Suprapubic skin (tissue), 4 donors: Measurements from ENCODE around the gene PTPRA. TPM values are rescaled to one million over a fixed set of nuclear protein-coding genes. Genes with fewer than 3 reads are reported as not detected.

Source experiments
- DNase-seq, 2 donors: peaks; one replicate each; pipeline ENCODE4 v3.0.0-alpha.2; 2019; ENCODE audit warnings: low spot score in 2 of 2
- H3K27ac ChIP-seq: fragments of 200-600 bp; sonication (generic); one replicate; pipeline ENCODE4 v1.5.1; 2019
- H3K27me3 ChIP-seq: fragments of 200-600 bp; sonication (generic); one replicate; pipeline ENCODE4 v1.5.1; 2019
- H3K36me3 ChIP-seq: fragments of 200-600 bp; sonication (generic); one replicate; pipeline ENCODE4 v1.5.1; 2019
- H3K4me1 ChIP-seq: fragments of 200-600 bp; sonication (generic); one replicate; pipeline ENCODE4 v1.5.1; 2019
- H3K4me3 ChIP-seq: fragments of 200-600 bp; sonication (generic); one replicate; pipeline ENCODE4 v1.5.1; 2019; ENCODE audit warnings: mild to moderate bottlenecking
- H3K9me3 ChIP-seq: fragments of 200-600 bp; sonication (generic); one replicate; pipeline ENCODE4 v1.5.1; 2019
- CTCF ChIP-seq, 2 donors: fragments of 200-600 bp in 1 of 2; fragments of 450-650 bp in 1 of 2; sonication (generic) in 1 of 2; IDR thresholded peaks; one replicate each; pipeline ENCODE4 v1.5.1; 2016 to 2019; ENCODE audit warnings: antibody characterized with exemption in 2 of 2, mild to moderate bottlenecking in 1 of 2, moderate library complexity in 1 of 2
- EP300 ChIP-seq: sonication (generic); formaldehyde crosslinking; IDR thresholded peaks from one replicate; pipeline ENCODE4 v1.6.1; 2017; ENCODE audit warnings: antibody characterized with exemption
- POLR2A ChIP-seq, 2 donors: fragments of 450-650 bp; IDR thresholded peaks; one replicate each; pipeline ENCODE4 v1.6.1; 2017; ENCODE audit warnings: antibody characterized with exemption in 2 of 2, mild to moderate bottlenecking in 2 of 2, moderate library complexity in 2 of 2
- POLR2AphosphoS5 ChIP-seq, 3 donors: sonication (generic); formaldehyde crosslinking; IDR thresholded peaks; one replicate each; pipeline ENCODE4 v1.6.1; 2017; ENCODE audit warnings: antibody characterized with exemption in 3 of 3
- WGBS: methylation state at CpG from one replicate; pipeline ENCODE4 v1.1.5; 2018; 5-methylcytosine and 5-hydroxymethylcytosine counted together
- total RNA-seq, 4 donors: library from RNA; depleted of rRNA; stranded (reverse); fragments of >200 nt; gene quantifications; one replicate each; pipeline ENCODE4 v1.1.0, GENCODE V29; 2016

Gene PTPRA
- total RNA-seq, 4 donors from 2014 or later: 47.7 to 83.0 (median 73.4) TPM

GRCh38 chr20:2948968-2949367 is 75.7 kb downstream of the PTPRA start:
- WGBS: 100% methylated on average over 1 of the region's 1 CpG
- TF ChIP-seq POLR2A (IDR thresholded peaks at IDR 0.05) (no peak), POLR2AphosphoS5 (IDR thresholded peaks at IDR 0.05) (no peak), CTCF (IDR thresholded peaks at IDR 0.05) (no peak), EP300 (no peak)
- no peaks in the 10 kb centered on the region for H3K27me3 ChIP-seq
- H3K4me1 ChIP-seq: no peaks in the 10 kb centered on the region
- DNase-seq: no peak
- no peak overlapping the region for H3K4me3 ChIP-seq
- H3K9me3 ChIP-seq: no peaks in the 10 kb centered on the region
- H3K27ac ChIP-seq: no peak overlapping the region
- peaks cover 10% of the 10 kb centered on the region for H3K36me3 ChIP-seq

- H3K27ac ChIP-seq: no peak overlapping the region
- no peak for TF ChIP-seq CTCF (IDR thresholded peaks at IDR 0.05)
- no peak for TF ChIP-seq POLR2A (IDR thresholded peaks at IDR 0.05)
- no peak for TF ChIP-seq POLR2AphosphoS5 (IDR thresholded peaks at IDR 0.05)
- no peak for TF ChIP-seq EP300
- 68% methylated on average over 1 of the region's 1 CpG for WGBS
- peaks cover 8% of the 10 kb centered on the region for H3K36me3 ChIP-seq
- no peaks in the 10 kb centered on the region for H3K4me1 ChIP-seq
- H3K9me3 ChIP-seq: no peaks in the 10 kb centered on the region
- DNase-seq: no peak
- no peak overlapping the region for H3K4me3 ChIP-seq
- no peaks in the 10 kb centered on the region for H3K27me3 ChIP-seq
Observed at GRCh38 chr20:2952766-2953165, 79.5 kb downstream of the PTPRA start.

- Histone ChIP-seq H3K9me3 (no peaks in the 10 kb centered on the region), H3K27me3 (no peaks in the 10 kb centered on the region), H3K27ac (no peak overlapping the region), H3K4me1 (no peaks in the 10 kb centered on the region), H3K36me3 (peaks cover 8% of the 10 kb centered on the region), H3K4me3 (no peak overlapping the region)
- no peak for DNase-seq
- TF ChIP-seq POLR2AphosphoS5 (IDR thresholded peaks at IDR 0.05) (no peak), EP300 (no peak), POLR2A (IDR thresholded peaks at IDR 0.05) (no peak)
Observed at GRCh38 chr20:2955257-2955970, 82.1 kb downstream of the PTPRA start.

- DNase-seq: no peak
- no peaks in the 10 kb centered on the region for H3K4me1 ChIP-seq
- no peak for TF ChIP-seq POLR2AphosphoS5 (IDR thresholded peaks at IDR 0.05)
- no peaks in the 10 kb centered on the region for H3K9me3 ChIP-seq
- no peak overlapping the region for H3K27ac ChIP-seq
- no peak overlapping the region for H3K4me3 ChIP-seq
- no peaks in the 10 kb centered on the region for H3K27me3 ChIP-seq
- H3K36me3 ChIP-seq: peaks cover 4% of the 10 kb centered on the region
- 98% methylated on average over 2 of the region's 2 CpGs for WGBS
Observed at GRCh38 chr20:2956480-2956879, 83.2 kb downstream of the PTPRA start.

- 83% methylated on average over 3 of the region's 3 CpGs for WGBS
- DNase-seq: no peak
- H3K27me3 ChIP-seq: no peaks in the 10 kb centered on the region
- TF ChIP-seq POLR2AphosphoS5 (IDR thresholded peaks at IDR 0.05) (no peak), CTCF (IDR thresholded peaks at IDR 0.05) (no peak), EP300 (no peak), POLR2A (IDR thresholded peaks at IDR 0.05) (no peak)
- H3K9me3 ChIP-seq: no peaks in the 10 kb centered on the region
- no peak overlapping the region for H3K4me3 ChIP-seq
- H3K36me3 ChIP-seq: peaks cover 43% of the 10 kb centered on the region
- no peak overlapping the region for H3K27ac ChIP-seq
- H3K4me1 ChIP-seq: no peaks in the 10 kb centered on the region
Observed at GRCh38 chr20:2967841-2968240, 94.6 kb downstream of the PTPRA start.

GRCh38 chr20:2972126-2972525 is 98.8 kb downstream of the PTPRA start:
- H3K36me3 ChIP-seq: peaks cover 19% of the 10 kb centered on the region
- H3K9me3 ChIP-seq: no peaks in the 10 kb centered on the region
- TF ChIP-seq POLR2A (IDR thresholded peaks at IDR 0.05): no peak
- TF ChIP-seq CTCF (IDR thresholded peaks at IDR 0.05): no peak
- no peak for TF ChIP-seq EP300
- TF ChIP-seq POLR2AphosphoS5 (IDR thresholded peaks at IDR 0.05): no peak
- WGBS: 98% methylated on average over 5 of the region's 5 CpGs
- no peak overlapping the region for H3K4me3 ChIP-seq
- H3K27ac ChIP-seq: no peak overlapping the region
- H3K27me3 ChIP-seq: no peaks in the 10 kb centered on the region
- DNase-seq: no peak
- H3K4me1 ChIP-seq: no peaks in the 10 kb centered on the region
